ENCODE measurements around the gene SIGLEC15. TPM values are rescaled to one million over a fixed set of nuclear protein-coding genes. Genes with fewer than 3 reads are reported as not detected.

Gene SIGLEC15
- polyA plus RNA-seq, 1 experiment: 0.04 TPM

- CTCF ChIA-PET: interaction anchor here (1.0 to 3.1 kb wide), 2 partner anchors 10 to 203 kb away, joined by 3 to 21 read pairs; no protein-coding TSS in a partner anchor
- Histone ChIP-seq H3K27me3 (ENCODE audit: control insufficient read depth, insufficient read depth, low read length) (no peaks in the 10 kb centered on the region), H3K4me3 (ENCODE audit: low read depth, low read length) (no peak overlapping the region), H3K36me3 (ENCODE audit: control insufficient read depth, insufficient read depth, low read length) (peaks cover 13% of the 10 kb centered on the region)
- DNase-seq (ENCODE audit: low read depth): no peak
- POLR2A ChIA-PET: no interaction called here
- TF ChIP-seq CTCF (IDR thresholded peaks at IDR 0.05; ENCODE audit: insufficient read depth, low read depth, low read length): no peak
These were observed 44.9 kb downstream of the SIGLEC15 start for GRCh38 chr18:45870419-45870818.

- POLR2A ChIA-PET: no interaction called here
- no peak for DNase-seq (ENCODE audit: low read depth)
- Histone ChIP-seq H3K36me3 (ENCODE audit: control insufficient read depth, insufficient read depth, low read length) (peaks cover 8% of the 10 kb centered on the region), H3K4me3 (ENCODE audit: low read depth, low read length) (no peak overlapping the region), H3K27me3 (ENCODE audit: control insufficient read depth, insufficient read depth, low read length) (no peaks in the 10 kb centered on the region)
- CTCF ChIA-PET: interaction anchor here (3.1 kb wide), 1 partner anchor 8 kb away, joined by 21 read pairs; no protein-coding TSS in a partner anchor
- no peak for TF ChIP-seq CTCF (IDR thresholded peaks at IDR 0.05; ENCODE audit: insufficient read depth, low read depth, low read length)
These were observed 46.1 kb downstream of the SIGLEC15 start for GRCh38 chr18:45871431-45872084.

- Histone ChIP-seq H3K4me3 (ENCODE audit: low read depth, low read length) (no peak overlapping the region), H3K36me3 (ENCODE audit: control insufficient read depth, insufficient read depth, low read length) (peaks cover 5% of the 10 kb centered on the region), H3K27me3 (ENCODE audit: control insufficient read depth, insufficient read depth, low read length) (no peaks in the 10 kb centered on the region)
- CTCF ChIA-PET: interaction anchor here (0.6 to 1.8 kb wide), 3 partner anchors 25 to 153 kb away, joined by 3 to 4 read pairs (median 3); no protein-coding TSS in a partner anchor
- POLR2A ChIA-PET: no interaction called here
- no peak for TF ChIP-seq CTCF (IDR thresholded peaks at IDR 0.05; ENCODE audit: insufficient read depth, low read depth, low read length)
- no peak for DNase-seq (ENCODE audit: low read depth)
These were observed 49.2 kb downstream of the SIGLEC15 start for GRCh38 chr18:45874491-45875184.

- CTCF ChIA-PET: interaction anchor here (0.6 to 7.6 kb wide), 5 partner anchors 13 to 211 kb away, joined by 3 to 95 read pairs (median 46); partner anchors contain the start of gene SLC14A1
- POLR2A ChIA-PET: no interaction called here
- Histone ChIP-seq H3K4me3 (ENCODE audit: low read depth, low read length) (no peak overlapping the region), H3K27me3 (ENCODE audit: control insufficient read depth, insufficient read depth, low read length) (no peaks in the 10 kb centered on the region), H3K36me3 (ENCODE audit: control insufficient read depth, insufficient read depth, low read length) (peaks cover 4% of the 10 kb centered on the region)
- no peak for TF ChIP-seq CTCF (IDR thresholded peaks at IDR 0.05; ENCODE audit: insufficient read depth, low read depth, low read length)
- no peak for DNase-seq (ENCODE audit: low read depth)
These were observed 50.7 kb downstream of the SIGLEC15 start for GRCh38 chr18:45876161-45876560.

- POLR2A ChIA-PET: no interaction called here
- no peaks in the 10 kb centered on the region for H3K27me3 ChIP-seq (ENCODE audit: control insufficient read depth, insufficient read depth, low read length)
- peaks cover 4% of the 10 kb centered on the region for H3K36me3 ChIP-seq (ENCODE audit: control insufficient read depth, insufficient read depth, low read length)
- DNase-seq (ENCODE audit: low read depth): no peak
- no peak for TF ChIP-seq CTCF (IDR thresholded peaks at IDR 0.05; ENCODE audit: insufficient read depth, low read depth, low read length)
- CTCF ChIA-PET: interaction anchor here (0.9 to 7.6 kb wide), 5 partner anchors 27 to 213 kb away, joined by 3 to 95 read pairs (median 46); partner anchors contain the start of gene SLC14A1
- H3K4me3 ChIP-seq (ENCODE audit: low read depth, low read length): no peak overlapping the region
These were observed 51.9 kb downstream of the SIGLEC15 start for GRCh38 chr18:45877403-45877802.
